HG02870 (cell line): Measurements from ENCODE around the gene FANCI.

Experiments
- ATAC-seq: cut with Tn5 transposase; IDR thresholded peaks from one replicate; pipeline ENCODE4 v1.9.1; 2021; ENCODE audit warnings: mild to moderate bottlenecking, moderate library complexity; ENCODE audit not compliant: unreplicated experiment

FANCI gene

DNA sequence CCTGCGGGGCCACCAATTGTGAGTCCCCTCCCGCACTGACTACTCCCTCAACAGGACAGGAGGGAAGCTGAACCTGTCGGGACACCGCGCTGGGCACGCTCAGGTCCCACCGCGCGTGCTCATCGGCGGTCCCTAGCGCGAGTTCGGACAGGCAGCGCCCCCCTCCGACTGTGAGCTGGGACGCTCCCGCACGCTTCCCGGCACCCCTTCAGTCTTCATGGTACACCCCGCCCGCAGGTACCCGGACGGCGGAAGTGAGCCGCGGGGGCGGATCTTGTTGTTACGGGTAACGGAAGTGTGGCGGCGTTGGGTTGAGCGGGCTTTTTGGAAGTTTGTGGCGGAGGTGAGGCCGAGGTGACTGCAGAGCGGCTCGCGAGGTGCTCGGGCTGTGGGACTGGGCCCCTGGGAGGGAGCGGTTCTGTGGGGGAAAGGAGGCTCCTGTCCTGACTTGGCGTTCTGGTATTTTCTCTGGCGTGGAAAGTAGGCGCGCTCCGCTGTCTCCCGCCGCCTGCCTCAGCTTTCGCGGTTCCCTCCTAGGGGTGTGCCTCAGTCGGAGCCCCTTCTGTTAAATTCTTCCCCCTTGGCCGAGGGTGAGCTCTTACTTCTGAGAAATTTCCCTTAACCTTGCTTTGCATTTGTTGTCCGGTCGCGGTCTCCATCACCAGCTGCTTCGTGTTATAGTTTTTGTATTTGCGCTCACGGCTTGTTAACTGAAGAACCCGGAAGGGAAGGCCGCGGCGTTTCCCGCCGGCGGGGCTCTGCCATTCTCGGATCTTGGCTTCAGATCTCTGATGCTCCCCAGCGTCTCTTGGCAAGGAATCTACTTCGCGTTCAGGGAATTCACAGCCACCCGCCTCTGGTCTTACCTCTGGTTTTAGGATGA, at the start of gene FANCI:
FANCI (plus strand) TSS at position 289 of the 883 bp plus-strand sequence. CDS start 3,669 bp downstream, outside the sequence.
- peak; percentile 94 for ATAC-seq

- ATAC-seq: no peak
Observed at GRCh38 chr15:89194608-89195007, 49.2 kb upstream of the FANCI start.

DNA sequence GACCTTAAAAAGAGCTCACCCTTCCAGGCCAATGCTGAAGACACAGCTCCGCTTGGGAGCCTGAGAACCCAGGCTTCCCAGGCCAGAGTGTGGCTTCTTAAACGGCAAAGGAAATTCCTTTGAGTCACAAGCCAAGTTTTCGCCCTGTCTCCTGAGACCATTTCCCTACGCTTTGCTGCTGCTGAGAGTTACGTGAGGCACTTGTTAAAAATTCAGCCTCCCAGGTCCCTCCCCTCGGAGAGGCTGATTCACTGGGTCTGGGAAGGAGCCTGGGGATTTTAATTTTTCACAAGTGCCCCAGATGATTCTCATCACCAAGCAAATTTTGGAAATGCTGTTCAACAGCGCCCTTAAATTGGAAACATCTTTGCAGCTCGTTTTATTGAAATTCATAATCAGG, 47.9 kb upstream of the FANCI start:
- ATAC-seq: no peak

- ATAC-seq: no peak
Observed at GRCh38 chr15:89196241-89196640, 47.5 kb upstream of the FANCI start.

- ATAC-seq: no peak
Observed at GRCh38 chr15:89196994-89197393, 46.8 kb upstream of the FANCI start.

GRCh38 chr15:89197503-89197971, 46.2 kb upstream of the FANCI start:
- no peak for ATAC-seq

GRCh38 chr15:89198196-89198595, 45.6 kb upstream of the FANCI start:
- no peak for ATAC-seq

- ATAC-seq: no peak
Observed at GRCh38 chr15:89198934-89199333, 44.8 kb upstream of the FANCI start.

GRCh38 chr15:89199746-89200145, 44.0 kb upstream of the FANCI start:
- no peak for ATAC-seq

DNA sequence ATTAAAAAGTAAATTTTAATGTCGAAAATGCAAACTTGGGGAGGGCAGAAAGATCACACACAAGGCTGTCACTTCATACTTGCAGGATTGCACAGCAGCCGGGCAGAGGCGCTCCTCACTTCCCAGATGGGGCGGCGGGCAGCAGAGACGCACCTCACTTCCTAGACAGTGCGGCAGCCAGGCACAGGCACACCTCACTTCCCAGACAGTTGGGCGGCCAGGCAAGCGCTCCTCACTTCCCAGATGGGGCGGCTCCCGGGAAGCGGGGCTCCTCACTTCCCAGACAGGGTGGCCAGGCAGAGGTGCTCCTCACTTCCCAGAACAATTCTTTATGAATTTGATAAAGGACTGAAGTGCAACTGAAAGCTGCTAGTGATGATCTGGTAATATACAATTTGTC, 43.6 kb upstream of the FANCI start:
- no peak for ATAC-seq

GRCh38 chr15:89201465-89202005, 42.2 kb upstream of the FANCI start:
- no peak for ATAC-seq

DNA sequence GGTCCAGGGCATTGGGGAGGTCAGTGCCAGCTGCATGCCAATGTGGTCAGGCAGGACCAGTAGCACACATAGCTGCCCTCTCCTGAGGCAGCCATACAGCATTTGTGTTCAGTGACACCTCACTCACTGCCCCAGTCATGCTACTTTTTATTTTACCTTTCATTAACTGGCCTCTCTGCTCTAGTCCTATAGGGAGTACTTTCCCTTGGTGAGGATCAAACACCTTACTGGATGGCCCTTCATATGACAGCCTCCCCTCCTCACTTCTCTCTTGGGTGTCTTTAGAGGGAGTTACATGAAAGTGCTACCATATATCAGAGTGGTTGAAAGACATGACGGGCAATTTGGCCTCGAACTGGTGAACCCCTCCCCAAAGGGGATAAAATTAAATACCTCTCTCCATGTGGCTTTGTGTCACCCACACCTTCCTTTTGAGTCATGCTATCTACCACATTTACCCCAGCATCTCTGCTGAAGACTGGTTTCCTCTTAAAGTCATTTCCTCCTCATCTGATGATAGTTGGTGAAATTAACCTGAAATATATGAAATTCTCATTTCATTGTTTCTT, 40.0 kb upstream of the FANCI start:
- no peak for ATAC-seq

GRCh38 chr15:89205991-89206585, 37.7 kb upstream of the FANCI start:
- ATAC-seq: no peak

DNA sequence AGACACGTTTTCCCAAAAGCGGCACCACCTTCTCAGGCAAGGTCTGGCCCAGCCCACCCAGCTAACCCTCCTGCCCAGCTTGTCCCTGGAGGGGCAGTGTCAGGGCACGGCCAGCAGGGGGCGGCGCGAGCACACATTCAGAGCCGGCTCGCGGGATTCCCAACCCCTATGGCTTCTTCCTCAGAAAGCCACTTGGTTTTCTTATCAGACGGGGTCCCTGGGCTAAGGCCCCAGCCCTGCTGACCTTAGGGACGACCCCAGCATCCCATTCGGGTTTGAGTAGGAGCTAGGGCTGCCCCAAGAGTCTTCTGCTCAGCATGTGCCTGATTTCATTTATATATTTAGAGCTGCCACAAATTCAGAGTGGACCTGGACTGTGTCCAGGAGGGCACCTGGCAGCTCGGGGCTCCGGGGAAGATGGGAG, 36.9 kb upstream of the FANCI start:
- peak; percentile 85 for ATAC-seq

DNA sequence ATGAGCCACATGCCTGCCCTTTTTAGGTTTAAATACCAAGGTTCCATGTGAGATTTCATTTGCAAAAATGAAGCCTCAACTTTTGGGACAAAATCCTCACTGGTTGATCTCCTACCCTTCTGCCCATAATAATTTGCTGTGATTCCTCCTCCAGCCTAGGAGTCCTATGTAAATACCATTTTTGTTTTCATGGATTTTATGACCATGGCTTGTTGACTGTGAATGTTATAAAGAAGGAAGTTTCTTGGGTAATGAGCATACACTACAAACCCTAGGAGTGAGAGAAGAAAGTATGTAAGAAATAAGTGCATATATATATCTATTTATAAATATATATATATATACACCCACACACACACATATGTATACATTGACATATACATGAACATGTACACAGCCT, 35.5 kb upstream of the FANCI start:
- no peak for ATAC-seq

DNA sequence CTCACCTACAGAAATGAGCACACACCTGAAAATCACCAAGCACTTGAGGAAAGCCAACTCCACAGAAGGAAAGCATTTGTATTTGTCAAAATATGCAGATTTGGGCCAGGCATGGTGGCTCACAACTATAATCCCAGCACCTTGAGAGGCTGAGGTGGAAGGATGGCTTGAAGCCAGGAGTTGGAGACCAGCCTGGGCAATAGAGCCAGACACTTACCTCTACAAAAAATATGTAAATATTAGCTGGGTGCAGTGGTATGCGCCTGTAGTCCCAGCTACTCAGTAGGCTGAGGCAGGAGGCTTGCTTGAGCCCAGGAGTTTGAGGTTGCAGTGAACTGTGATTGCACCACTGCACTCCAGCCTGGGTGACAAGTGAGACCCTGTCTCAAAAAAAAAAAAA, 34.7 kb upstream of the FANCI start:
- ATAC-seq: no peak

DNA sequence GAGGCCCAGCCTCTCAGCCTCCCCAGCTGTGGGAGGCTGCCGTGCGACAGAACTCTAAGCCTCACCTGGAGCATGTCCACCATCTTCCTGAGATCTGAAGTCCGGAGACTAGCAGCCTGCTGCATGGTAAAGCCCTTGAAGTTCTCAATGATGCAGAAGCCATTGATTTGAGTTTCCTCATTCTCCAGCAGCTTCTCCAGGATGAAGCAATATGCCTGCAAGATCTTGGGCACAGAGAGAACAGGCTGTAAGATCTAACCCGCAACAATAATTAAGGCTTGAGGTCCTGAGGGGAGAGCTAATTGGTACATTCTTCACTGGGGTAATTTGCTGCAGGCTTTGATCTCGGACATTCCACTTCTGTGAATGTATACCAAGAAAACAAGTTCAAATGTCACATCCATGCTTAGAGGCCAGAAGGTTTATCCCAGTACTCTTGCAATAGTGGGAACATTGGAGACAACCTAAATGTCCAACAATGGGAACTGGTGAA, 32.1 kb upstream of the FANCI start:
- ATAC-seq: no peak

GRCh38 chr15:89215627-89216026, 28.2 kb upstream of the FANCI start:
- ATAC-seq: no peak

DNA sequence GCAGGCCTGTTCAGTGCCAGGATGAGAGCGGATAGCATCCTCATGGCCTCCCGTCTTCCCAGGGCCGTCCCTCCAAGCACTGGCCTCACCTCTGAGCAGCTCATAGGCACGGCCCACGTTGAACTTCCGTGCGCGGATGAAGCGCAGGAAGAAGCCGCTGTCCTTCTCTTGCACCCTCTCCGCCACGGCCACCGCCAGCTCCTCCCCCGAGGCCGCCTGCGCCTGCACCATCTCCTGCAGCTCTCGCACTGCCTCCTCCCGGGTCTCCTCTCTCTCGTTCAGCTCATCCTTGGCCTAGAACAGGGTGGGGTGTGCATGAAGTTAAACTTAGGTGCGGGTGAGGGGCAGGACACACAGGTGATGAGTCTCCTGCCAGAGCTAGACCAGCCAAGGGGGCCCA, 26.7 kb upstream of the FANCI start:
- ATAC-seq: no peak

- no peak for ATAC-seq
Observed at GRCh38 chr15:89217686-89218376, 25.9 kb upstream of the FANCI start.

- ATAC-seq: no peak
Observed at GRCh38 chr15:89218531-89218930, 25.2 kb upstream of the FANCI start.
